Measurements from ENCODE around the gene GLE1. TPM values are rescaled to one million over a fixed set of nuclear protein-coding genes. Genes with fewer than 3 reads are reported as not detected.
"Not testable (repeated sequence)": the region's sequence is repeated elsewhere in the genome, so short reads cannot be mapped to it uniquely, and the experiment has no call there.

The GLE1 gene
- total RNA-seq, 1 donor from 2014 or later: 12.3 TPM

DNA sequence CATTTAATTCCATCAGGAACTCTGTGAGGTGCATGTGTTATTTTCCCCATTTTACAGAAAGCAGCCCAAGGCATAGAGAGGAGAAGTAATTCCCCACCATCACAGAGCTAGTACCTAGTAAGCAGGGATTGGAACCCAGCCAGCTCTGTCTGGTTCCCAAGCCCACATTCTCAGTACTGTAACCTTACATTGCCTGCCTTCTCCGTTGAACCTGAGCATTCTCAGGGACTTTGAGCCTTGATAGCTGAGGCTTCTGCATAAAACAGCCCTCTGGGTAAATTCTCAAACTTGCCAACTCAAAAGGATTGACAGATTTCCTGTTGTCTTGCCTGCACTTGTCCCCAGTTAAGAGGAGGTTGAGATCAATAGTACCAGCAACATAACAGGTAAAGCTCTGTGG, 9.2 kb upstream of the GLE1 start:
- ATAC-seq: peak; percentile 56

DNA sequence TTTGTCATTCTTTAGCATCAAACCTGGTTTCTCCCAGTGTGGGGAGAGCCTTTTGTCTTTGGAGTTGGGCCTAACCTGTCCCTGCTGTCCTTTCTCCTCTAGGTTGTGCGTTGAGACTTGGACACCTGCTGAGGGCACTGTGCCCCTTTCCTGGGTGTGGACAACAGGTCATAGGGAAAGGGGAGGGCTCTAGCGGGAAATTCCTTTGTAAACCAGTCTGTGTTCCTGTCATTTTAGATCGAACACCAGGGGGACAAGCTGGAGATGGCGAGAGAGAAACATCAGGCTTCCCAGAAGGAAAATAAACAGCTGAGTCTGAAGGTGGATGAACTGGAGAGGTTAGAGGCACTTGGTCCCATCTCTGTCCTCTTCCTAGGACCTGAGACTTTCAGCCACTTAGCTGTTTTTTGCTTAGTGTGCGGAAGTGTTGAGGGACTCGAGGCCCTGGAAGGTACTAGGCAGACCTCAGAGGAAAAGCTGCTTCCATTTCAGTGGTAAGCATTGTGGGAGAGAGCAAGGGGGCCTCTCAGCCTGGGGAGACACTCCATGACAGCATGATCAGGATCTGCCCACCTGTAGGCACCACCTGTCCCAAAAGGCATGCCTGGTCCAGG, 8.6 kb upstream of the GLE1 start:
- ATAC-seq: peak; percentile 93
- DNase-seq (ENCODE audit: low spot score): peak; percentile 66

More for the DNA sequence above, 9.2 kb upstream of the GLE1 start:
- DNase-seq (ENCODE audit: low spot score): no peak

DNA sequence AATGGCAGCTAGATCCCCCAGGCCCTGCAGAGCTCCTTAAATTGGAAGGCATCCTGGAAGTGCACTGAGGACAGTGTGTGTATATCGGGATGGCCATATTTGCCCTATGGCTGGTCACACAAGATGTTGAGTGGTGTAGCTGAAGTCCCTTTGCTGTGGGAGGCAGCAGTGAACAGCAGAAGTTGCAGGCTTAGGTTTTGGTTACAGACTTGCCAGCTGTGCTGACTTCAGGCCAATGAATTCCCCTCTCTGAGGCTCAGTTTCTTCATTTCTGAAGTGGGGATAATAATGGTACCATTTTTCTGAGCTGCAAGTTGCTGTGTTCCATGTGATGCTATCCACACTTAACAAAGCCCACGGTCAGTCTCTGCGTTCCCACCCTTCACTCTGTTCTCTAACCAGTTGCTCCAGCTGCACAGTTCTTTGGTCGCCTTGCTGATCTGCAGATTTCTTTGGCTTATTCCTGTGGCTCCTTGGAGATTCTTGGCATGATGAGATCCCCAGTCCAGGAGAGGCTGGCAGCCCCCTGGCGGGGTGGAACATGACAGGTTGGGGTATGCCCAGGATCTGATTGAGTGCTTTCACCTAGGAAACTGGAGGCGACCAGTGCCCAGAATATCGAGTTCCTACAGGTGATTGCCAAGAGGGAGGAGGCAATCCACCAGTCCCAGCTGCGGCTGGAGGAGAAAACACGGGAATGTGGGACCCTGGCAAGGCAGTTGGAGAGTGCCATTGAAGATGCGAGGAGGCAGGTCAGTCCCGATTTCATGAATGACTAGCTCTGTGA, 6.5 kb upstream of the GLE1 start:
- DNase-seq (ENCODE audit: low spot score) (no peak), ATAC-seq (no peak)

DNA sequence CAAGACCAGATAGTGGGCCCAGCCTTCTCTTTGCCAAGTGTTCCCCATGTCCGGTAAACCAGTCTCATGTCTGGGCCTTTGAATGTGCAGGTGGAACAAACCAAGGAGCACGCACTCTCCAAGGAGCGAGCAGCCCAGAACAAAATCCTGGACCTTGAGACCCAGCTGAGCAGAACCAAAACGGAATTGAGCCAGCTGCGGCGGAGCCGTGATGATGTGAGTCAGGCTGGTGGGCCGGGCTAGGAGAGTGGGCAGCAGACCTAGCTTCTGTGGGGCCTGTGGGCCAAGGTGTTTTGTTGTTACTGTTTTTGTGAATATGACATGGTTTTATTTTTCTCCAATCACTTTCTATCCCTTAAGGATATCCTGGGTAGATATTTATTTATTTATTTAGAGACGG, 5.6 kb upstream of the GLE1 start:
- ATAC-seq (no peak), DNase-seq (ENCODE audit: low spot score) (no peak)

DNA sequence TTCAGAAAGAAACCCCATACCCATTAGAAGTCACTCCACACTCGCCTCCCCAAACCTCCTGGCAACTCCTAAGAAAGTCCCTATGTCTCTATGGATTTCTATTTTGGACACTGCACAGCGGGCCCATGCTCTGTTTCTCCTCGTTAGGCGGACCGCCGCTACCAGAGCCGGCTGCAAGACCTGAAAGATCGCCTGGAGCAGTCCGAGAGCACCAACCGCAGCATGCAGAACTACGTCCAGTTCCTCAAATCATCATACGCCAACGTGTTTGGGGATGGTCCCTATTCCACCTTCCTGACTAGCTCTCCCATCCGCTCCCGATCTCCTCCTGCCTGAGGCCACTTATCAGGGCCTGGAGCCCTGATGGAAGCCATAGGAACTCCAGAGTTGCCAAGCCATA, 4.6 kb upstream of the GLE1 start:
- ATAC-seq (no peak), DNase-seq (ENCODE audit: low spot score) (no peak)

DNA sequence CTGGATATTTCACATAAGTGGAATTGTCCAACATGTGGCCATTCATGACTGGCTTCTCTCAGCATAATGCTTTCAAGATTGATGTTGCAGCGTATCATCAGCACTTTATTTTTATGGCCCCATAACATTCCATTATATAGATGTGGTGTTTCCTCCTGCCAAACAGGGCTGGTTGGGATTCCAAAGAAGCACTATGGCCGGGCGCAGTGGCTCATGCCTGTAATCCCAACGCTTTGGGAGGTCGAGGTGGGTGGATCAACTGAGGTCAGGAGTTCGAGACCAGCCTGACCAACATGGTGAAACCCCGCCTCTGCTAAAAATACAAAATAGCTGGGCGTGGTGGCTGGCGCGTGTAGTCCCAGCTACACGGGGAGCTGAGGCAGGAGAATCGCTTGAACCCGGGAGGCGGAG, 1.1 kb upstream of the GLE1 start:
- not testable (repeated sequence) for ATAC-seq; DNase-seq (ENCODE audit: low spot score)

DNA sequence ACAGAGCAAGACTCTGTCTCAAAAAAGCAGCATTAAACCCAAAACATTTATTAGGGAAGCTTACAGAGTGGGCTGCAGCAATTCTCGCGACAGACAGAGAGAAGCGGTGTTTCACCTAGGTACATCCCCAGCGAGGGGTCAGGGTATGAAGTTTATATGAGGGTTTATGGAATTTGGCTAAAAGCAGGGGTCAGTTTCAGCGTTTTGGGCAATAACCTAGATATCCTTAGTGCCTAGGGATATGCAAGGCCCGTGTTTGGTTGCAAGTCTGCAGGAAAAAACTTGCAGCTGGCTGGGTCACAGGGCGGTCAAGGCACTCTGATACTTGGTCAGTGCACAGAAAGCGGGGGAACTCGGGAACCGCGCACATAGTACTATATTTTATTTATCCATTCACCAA, 649 bp upstream of the GLE1 start:
- ATAC-seq (peak; percentile 52), DNase-seq (ENCODE audit: low spot score) (no peak)

DNA sequence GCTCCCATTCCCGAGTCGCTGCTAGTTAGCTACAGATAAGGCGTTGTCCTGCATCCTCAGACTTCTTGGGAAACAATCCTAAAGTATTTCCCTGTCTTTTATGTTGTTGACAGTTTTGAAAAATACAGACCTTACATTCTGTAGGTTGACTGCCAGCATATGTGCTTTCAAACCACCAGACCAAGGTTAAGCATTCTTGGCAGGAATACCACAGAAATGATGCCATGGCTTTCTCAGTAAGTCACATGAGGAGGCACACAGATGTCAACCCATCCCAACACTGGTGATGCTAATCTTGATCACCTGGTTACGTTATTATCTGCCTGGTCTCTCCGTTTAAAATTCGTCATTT, 871 bp downstream of the GLE1 start:
- no peak for DNase-seq (ENCODE audit: low spot score)
- ATAC-seq: no peak

DNA sequence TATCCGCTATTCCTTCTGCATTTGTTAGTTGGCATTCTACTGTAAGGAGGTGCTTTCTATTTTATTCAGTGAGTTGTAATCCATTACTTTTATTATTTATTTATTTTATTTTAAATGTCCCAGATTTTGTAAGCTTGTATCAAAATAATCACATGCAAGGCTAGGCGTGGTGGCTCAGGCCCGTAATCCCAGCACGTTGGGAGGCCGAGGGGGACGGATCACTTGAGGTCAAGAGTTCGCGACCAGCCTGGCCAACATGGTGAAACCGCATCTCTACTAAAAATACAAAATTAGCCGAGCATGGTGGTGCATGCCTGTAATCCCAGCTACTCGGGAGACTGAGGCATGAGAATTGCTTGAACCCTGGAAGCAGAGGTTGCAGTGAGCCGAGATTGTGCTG, 1.4 kb downstream of the GLE1 start:
- DNase-seq (ENCODE audit: low spot score); ATAC-seq: not testable (repeated sequence)

DNA sequence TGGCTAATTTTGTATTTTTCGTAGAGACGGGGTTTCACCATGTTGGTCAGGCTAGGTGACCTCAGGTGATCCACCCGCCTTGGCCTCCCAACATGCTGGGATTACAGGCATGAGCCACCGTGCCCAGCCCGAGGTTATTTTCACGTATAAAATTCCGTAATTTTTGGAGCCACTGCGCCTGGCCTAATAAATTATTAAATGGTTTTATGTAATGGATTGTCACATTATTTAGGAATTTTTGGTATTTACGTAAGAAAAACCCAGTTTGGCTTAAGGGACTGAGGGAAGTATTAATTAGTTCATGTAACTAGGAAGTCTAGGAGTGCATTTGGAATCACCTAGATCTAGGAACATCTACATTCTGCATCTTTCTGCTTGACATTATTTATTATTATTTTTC, 8.3 kb downstream of the GLE1 start:
- no peak for ATAC-seq
- DNase-seq (ENCODE audit: low spot score): no peak

DNA sequence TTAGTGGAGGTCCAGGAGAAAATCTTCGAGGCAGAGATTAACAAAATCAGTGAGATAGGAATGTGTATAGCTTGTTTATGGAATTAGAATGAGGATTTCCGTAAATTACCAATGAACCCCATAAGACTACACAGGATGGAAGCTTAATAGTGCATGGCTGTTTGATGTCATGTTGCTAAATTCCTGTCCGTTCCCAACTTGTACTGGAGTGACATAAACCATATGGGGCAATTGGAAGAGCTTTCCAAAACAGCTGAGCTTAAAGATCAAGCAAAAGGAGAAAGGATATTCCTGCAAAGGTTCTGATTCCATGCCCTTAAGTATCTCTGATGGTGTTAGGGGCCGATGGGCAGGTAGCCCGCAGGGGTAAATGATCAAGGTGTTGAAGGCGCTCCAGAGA, 17.4 kb downstream of the GLE1 start:
- ATAC-seq (no peak), DNase-seq (ENCODE audit: low spot score) (no peak)

DNA sequence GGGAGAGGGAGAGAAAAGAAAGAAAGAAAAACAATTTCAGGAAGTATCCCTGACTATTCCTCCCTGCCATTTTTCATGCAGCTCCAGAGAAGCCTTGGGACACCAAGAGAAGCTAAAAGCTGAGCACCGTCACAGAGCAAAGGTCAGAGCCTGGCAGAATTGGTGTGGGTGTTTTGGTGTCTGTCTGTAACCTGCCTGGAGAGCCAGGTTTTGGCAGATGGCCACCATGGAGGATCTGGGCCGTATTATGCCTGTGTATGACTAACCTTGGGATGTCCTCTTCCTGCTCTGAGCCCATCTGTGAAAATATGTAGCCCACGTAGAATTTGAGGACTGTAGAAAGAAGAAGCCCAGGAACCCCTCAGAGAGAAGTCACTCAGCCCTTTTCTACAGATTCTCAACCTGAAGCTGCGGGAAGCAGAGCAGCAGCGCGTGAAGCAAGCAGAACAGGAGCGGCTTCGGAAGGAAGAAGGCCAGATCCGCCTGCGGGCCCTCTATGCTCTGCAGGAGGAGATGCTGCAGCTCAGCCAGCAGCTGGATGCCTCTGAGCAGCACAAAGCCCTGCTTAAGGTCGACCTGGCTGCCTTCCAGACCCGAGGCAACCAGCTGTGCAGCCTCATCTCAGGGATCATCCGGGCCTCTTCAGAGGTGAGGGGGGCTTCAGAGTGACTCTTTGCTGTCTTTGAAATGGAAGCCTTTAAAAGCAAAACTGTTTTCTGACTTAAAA, 18.8 kb downstream of the GLE1 start:
- ATAC-seq: peak; percentile 98

DNA sequence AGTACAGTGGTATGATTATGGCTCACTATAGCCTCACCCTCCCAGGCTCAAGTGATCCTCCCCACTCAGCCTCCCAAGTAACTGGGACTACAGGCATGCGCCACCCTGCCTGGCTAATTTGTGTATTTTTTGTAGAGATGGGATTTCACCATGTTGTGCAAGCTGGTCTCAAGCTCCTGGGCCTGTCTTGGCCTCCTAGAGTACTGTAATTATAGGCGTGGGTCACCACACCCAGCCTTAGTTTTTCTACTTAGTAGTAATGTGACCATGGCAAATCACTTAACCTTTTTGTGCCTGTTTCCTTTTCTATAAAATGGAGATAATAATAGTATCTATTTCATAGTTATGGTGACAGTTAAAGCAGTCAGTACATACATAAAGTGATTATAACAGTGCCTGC, 22.2 kb downstream of the GLE1 start:
- ATAC-seq: no peak
- DNase-seq (ENCODE audit: low spot score): no peak

More for the DNA sequence above, 18.8 kb downstream of the GLE1 start:
- peak; percentile 87 for DNase-seq (ENCODE audit: low spot score)

DNA sequence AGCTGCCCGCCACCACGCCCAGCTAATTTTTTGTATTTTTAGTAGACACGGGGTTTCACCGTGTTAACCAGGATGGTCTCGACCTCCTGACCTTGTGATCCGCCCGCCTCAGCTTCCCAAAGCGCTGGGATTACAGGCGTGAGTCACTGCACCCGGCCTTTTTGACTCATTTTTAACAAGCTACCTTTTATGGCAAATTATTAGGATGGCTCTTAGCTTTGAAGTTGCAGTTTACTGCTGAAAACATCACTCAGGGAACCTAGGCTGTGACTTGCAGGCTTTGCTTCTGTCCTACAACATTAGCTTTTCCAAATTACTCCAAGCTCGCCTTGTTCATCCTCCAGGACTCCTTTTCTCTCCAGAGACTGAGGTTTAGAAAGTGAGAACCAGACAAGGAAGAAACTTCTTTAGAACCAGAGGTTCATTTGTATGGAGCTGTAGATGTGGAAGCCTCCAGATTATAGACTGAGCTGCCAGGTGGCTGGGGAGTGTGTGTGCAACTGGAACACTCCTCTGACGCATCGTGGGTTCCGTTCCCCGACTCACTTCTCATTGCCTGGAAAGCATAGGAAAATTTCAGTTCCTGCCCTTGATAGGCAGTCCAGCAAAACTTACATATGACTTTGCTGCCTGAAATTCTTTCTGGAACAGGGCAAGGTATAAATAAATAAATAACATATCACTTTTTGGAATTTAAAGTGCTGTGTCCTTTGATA, 24.1 kb downstream of the GLE1 start:
- ATAC-seq (no peak), DNase-seq (ENCODE audit: low spot score) (no peak)

DNA sequence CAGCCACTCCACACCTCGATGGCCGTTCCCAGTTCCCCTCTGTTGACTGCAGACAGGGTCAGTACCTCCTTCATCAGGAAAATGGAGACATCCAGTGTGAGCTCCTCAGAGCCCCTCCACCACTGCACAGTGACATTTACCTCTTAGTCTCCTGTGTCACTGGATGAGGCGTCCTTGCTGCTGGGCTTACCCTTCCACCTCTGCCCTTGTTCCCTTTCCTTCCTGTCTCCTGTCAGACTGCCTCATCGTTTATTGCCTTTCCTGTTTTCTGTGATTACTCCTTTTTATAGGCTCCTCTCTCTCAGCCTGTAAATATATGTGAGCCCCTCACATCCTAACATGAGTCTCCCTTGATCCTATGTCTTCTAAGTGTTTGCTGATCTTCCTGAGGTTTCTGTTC, 24.7 kb downstream of the GLE1 start:
- no peak for DNase-seq (ENCODE audit: low spot score)
- ATAC-seq: peak; percentile 31

DNA sequence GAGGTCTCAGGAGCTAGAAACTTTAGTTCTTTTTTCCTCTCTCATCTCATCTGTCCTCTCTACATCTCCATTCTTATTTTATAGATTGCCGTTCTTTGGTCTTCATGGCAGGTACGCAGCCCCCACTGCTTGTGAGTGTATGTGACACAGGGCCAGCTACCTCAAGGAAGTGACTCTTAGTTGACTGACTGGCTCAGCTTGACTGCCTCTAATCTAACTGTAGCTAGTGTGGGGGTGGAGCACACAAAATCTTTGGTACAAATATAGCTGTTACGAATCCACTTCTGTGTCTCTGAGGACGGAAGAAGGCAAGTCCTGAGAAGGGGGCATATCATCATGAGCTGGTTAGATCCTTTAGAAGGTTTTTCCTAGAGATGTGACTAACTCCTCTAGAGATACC, 28.1 kb downstream of the GLE1 start:
- ATAC-seq (no peak), DNase-seq (ENCODE audit: low spot score) (no peak)

DNA sequence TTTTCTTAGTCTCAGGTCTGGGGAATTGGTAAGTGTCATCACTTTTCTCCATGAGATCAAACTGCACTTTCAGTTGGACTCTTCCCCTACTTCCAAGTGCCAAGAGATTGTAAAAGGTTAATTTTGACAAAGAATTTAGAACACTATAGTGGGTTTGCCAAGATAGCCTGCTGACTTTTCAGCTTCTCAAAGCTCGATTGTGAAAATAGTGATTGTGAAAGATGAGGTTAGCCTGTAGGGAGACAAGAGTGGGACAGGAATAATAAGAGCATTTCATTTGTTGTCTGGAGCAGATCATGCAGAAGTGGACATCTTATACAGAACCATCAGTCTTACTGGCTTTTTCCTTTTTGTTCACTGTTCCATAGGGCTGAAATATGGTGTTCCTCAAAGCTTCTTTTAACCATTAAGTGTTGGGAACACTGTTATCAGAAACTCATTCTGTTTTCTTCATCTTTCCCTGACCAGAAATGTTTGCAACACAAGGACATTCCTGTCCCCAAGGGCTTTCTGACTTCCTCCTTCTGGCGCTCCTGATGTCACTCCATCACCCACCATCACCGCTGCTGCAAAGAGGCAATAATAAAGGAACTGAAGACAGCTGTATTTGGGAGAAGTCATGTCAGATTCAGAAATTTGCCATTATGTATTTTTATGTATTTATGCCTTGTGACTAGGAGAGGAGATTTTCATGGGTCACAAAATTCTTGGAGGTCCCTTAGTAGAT, 36.3 kb downstream of the GLE1 start:
- ATAC-seq (peak; percentile 91), DNase-seq (ENCODE audit: low spot score) (no peak)

DNA sequence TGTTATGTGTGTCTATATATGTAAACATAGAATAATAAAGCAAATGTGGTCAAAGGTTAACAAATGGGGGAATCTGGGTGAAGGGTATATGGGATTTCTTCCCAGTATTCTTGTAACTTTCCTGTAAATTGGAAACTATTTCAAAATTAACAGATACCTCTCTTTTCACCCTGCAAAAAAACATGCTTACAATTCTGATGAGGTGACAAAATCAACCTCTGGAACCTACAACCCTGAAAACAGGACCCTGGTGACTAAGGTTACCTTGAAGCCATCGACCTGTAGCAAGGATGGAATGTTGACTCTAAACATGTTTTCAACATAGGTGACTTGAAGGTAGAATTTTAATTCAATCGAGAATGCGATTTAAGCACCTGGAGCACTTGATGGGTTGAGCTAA, 42.0 kb downstream of the GLE1 start:
- ATAC-seq (no peak), DNase-seq (ENCODE audit: low spot score) (no peak)

DNA sequence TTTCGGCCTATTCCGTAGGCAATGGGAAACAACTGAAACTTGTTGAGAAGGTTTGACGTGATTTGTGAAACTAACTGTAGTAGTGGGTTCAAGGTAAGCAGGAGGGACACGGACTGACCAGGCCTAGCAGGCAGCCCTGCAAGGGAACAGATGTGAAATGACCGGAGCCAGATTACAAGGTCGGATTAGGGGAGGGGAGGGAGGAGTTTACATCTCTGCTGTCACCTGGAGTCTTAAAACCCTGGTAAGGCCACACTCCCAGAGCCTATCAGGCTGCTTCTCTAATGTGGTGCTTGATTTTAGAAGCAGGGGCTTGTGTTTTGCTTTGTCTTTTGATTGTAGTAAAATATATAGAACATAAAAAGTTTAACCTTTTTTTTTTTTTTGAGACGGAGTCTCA, 44.4 kb downstream of the GLE1 start:
- no peak for ATAC-seq

DNA sequence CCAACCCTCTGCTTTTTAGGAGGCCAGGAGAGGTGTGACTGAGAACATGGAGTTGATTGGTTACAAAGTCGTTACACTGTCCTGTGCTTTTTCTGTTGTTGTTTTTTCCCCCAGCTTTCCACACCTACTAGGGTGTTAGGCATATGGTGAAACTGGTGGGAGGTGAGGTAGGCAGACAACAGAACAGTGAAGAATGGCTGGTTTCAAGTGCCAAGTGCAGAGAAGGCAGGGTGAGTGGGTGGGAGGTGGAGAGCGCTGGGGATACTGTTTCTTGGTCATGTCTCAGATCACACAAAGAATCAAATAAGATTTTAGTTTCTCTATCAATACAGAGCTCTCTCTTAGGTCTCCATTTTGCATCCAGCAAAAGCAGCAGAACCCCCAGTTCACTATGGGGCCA, 45.7 kb downstream of the GLE1 start:
- ATAC-seq: no peak
- no peak for DNase-seq (ENCODE audit: low spot score)

More for the DNA sequence above, 44.4 kb downstream of the GLE1 start:
- no peak for DNase-seq (ENCODE audit: low spot score)

Measured in left lobe of liver (tissue), 2 donors.